GM19467 (cell line): ENCODE measurements around the gene INPP5A.
"Not testable (repeated sequence)": the region's sequence is repeated elsewhere in the genome, so short reads cannot be mapped to it uniquely, and the experiment has no call there.

Experiments used
- ATAC-seq: cut with Tn5 transposase; IDR thresholded peaks from one replicate; pipeline ENCODE4 v1.9.1; 2021; ENCODE audit warnings: mild to moderate bottlenecking, moderate library complexity; ENCODE audit not compliant: unreplicated experiment

Gene INPP5A

DNA sequence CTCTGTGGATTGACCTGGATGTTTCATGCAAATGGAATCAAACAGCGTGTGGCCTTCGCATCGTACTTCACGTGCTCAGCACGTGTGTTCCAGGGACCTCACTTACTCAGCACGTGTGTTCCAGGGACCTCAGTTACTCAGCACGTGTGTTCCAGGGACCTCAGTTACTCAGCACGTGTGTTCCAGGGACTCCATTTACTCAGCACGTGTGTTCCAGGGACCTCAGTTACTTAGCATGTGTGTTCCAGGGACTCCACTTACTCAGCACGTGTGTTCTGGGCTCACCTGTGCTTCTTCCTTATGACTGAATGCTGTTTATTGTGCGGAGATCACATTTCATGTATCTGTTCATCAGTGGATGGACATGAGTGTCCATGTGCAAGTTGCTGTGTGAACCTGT is 22.0 kb downstream of the INPP5A start:
- no peak for ATAC-seq

GRCh38 chr10:132560241-132560731 is 22.7 kb downstream of the INPP5A start:
- ATAC-seq = no peak

- no peak for ATAC-seq
These were observed 24.8 kb downstream of the INPP5A start for GRCh38 chr10:132562177-132562915.

GRCh38 chr10:132562916-132563456 is 25.4 kb downstream of the INPP5A start:
- no peak for ATAC-seq

DNA sequence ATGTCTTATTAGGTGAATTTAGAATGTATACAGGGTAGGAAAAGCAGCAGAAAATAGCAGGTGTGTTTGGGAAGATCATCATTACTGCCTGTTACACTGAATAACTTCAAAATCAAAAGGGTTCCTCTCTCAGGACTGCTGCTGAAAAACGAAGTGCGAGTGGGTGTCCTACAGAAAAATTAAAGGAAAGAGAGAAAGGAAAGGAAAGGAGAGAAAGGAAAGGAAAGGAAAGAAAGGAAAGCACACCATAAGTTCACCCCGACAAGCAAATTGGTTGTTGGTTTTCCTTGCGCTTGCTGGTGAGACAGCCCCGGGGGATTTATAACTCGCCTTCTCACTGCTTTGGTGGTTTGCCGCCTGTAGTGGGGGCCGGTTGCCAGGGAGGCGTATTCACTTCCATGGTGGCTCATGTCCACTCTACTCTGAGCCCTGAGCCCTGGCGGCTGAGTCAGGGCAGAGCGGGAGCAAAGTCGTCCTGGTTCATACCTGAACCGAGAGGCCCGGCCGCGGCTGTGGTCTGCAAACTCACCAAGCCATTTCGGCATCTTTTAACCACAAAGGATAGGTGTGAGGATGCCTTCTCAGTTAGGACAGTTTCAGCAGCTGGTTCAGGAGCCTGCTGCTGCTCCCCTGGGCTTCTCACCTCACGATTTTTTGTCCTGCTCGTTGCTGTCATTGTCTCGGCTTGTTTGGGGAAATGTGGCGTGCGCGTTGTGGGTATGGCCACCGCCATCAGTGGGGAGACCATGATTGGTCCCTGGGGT is 26.1 kb downstream of the INPP5A start:
- ATAC-seq = peak; percentile 79

- no peak for ATAC-seq
These were observed 26.6 kb downstream of the INPP5A start for GRCh38 chr10:132564249-132564605.

- no peak for ATAC-seq
These were observed 27.1 kb downstream of the INPP5A start for GRCh38 chr10:132564690-132565089.

DNA sequence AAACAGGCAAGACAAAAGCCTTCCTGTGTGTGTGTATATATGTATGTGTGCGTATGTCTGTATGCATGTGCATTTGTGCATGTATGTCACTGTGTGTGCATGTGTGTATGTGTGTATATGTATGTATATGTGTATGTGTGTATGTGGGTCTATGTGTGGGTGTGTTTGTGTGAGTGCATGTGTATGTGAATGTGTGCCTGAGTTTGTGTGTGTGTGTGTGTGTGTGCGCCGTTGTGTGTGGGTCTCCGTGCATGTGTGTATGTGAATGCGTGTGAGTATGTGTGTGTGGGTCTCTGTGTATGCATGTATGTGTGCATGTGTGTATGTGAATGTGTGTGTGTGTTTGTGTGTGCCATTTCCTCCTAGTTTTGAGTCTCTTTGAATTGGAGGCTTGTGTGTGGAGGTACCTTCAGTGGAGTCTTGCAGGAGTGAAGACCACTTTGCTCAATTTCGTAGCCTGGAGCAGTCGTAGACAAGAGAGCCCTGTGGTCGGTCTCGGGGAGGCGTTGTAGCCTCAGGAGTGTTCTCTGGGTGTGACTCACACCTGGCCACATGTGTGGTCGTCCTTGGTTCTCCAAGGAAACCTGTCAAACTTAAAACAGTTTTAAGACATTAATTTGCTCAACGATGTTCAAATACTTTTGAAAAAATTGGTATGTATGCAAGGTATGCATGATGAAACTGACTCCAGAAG is 28.1 kb downstream of the INPP5A start:
- ATAC-seq = no peak

DNA sequence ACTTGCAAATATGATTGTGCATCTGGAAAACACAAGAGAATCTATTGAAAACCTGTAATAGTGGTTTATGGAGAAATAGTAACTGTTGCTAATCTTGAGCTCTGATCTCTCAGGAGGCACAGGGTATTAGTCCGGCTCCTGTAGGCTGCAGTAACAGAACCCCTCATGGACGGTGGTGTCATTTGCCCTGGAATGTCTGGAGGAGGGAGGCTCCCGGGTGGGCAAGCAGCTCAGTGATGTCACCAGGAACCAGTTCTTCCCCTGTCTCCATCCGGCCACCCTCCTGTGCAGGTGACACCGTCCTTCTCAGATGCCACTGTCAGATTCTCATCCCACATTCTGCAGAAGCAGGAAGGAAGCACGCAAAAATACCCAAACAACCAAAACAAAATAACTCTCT is 29.3 kb downstream of the INPP5A start:
- no peak for ATAC-seq

GRCh38 chr10:132570265-132570664 is 32.7 kb downstream of the INPP5A start:
- no peak for ATAC-seq

DNA sequence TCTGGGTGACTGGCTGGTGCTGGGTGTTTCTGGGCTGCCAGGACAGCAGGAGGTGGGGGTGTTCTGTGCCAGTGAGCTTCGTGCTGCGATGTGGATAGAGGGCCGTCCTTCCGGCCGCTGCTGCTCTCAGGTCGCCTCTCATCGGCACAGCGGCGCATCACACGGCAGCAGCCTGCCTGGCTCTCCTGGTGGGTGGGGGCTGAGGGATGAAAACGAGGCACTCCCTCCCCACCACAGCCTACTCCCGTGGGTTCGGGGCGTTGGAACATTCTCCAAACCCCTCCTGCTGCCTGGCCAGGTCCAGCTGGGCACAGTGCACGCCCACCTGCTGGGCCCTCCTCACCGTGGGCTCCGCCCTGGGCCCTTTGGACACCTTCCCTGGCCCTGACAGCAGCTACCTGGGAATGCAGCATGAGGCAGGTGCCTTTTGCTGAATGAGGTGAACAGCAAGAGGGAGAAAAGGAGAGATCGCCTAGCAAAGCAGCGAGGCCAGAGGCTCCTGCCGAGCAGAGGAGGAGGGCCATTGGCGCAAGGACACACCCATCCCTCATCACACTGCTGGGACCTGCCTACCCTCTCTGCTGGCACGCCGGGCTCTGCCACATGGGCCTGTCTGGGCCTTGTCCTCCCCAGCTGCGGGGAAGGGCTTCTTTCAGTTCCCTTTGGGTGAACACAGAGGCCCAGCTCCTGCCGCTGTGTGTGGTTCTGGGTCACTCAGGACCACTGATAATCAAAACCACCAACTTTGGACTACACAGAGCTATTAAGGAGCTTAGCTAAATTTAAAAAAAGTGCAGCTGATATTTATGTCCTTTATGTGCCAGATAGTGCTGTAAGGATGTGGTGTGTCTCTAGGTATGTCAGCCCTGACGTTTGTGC is 33.4 kb downstream of the INPP5A start:
- ATAC-seq = peak; percentile 44

DNA sequence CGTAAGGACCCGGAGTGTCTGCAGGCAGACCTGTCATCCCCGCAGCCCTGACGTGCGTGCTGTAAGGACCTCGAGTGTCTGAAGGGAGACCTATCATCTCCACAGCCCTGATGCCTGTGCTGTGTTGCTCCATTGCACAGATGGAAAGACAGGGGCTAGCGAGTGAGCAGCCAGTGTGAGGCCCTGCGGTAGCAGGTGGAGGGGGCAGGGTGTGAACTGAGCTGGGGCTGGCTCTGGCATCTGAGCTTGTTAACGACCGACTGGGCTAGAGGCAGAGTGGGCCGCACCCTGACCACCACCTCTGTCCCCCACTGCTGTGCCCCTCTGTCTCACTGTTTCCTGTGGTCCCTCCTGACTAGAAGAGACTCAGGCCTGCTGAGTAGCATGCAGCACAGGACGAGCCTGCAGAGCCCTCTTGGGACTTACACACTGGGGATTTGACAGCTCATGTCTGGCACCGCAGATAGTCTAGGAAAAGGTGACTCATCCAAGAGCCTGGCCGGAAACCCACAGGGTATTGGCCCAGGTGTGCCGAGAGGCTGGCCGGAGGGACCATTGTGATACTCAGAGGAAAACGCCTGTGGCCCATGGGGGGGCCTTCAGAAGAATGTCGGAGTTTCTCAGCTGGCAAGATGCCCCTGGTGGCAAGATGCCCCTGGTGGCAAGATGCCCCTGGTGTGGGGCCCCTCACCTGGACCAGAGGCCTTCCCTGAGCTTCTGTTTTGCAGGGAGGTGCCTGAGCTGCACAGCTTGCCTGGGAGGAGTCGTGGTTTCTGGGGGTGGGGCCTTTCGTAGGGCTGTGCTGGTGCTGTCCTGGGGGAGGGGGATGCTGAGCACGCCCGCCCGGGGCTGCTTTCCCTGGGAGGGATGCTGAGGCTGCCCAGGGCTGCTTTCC is 34.3 kb downstream of the INPP5A start:
- ATAC-seq = peak; percentile 63

- ATAC-seq = peak; percentile 2
These were observed 35.0 kb downstream of the INPP5A start for GRCh38 chr10:132572545-132572937.

- ATAC-seq = not testable (repeated sequence)
These were observed 35.4 kb downstream of the INPP5A start for GRCh38 chr10:132572946-132573345.

- ATAC-seq = no peak
These were observed 36.7 kb downstream of the INPP5A start for GRCh38 chr10:132574288-132574687.

DNA sequence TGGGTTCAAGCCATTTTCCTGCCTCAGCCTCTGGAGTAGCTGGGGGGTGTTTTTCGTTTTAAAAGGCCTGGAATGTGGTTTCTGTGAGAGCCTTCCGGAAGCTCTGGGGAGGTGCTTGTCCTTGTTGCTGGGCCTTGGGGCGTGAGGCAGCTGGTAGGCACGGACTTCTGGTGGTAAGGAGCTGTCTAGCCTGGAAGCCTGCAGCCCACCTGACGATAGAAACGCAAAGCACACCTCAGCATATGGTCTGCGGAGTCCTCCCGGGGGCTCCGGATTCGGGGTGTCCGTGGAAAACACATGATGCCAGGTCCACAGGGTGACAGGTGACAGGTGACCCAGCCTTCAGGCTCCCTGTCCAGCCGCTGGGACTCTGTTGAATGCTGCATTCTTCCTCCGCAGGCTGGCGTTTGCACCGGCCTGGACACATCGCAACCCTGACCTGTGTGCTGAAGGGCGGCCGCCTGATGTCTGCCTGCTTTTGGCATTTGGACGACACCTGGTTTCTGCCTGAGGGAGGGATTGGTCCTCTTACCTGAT is 37.3 kb downstream of the INPP5A start:
- ATAC-seq = no peak

- ATAC-seq = peak; percentile 31
These were observed 38.0 kb downstream of the INPP5A start for GRCh38 chr10:132575320-132576201.

DNA sequence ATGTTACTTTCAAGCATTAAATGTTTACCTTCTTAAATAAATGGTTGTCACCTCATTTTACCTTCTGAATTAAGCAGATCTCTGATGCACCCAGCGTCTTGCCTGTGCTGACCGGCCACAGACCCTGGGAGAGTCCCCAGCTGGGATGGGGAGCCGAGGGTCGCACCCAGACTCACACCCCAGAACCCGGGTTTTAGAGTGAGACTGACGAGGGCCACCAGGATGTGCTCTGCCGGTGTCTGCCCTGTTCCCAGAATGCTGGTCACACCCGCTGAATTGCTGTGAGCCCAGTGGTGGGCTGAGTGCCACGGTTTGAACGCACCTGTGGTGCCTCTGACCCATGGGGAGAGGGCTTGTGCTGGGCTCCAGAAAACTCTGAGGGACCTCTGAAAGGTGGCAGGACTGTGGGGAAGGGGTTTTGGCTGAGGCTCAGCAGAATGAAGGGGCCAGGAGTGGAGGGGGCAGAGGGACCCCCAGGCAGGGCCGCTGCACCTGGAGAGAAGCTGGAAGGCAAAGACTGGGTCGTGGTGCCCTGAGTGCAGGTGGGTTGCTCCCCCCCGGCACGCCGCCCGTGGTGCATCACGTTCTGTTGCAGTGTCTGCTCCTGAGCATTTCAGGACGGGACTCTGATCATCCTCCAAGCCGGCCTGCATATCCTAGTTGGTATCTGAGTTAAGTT is 39.2 kb downstream of the INPP5A start:
- no peak for ATAC-seq
